AG04449 (cell line): ENCODE results near the gene ADRM1.

Source experiments
- CTCF ChIA-PET: fragments of 350-600 bp; formaldehyde crosslinking; extraction: SDS; loops from one replicate; lab custom pipeline; 2021; ENCODE audit warnings: antibody characterized with exemption; lab: Yijun Ruan, JAX
- POLR2A ChIA-PET: fragments of 400-600, 350-600 bp; formaldehyde crosslinking; extraction: SDS; loops from one replicate; lab custom pipeline; 2020; ENCODE audit warnings: antibody characterized with exemption, inconsistent platforms; lab: Yijun Ruan, JAX
- DNase-seq: peaks from one replicate; pipeline ENCODE4 v3.0.0-alpha.2; 2010; ENCODE audit warnings: low read depth, low spot score
- H3K4me3 ChIP-seq: 2 replicates; pipeline ENCODE4 v1.5.1; 2011; ENCODE audit warnings: low read depth, mild to moderate bottlenecking, control low read depth, low read length
- CTCF ChIP-seq: IDR thresholded peaks from one replicate; pipeline ENCODE4 v1.5.1; 2011; ENCODE audit warnings: mild to moderate bottlenecking, moderate library complexity, low read length, control low read depth, inconsistent platforms; ENCODE audit not compliant: insufficient read depth; ENCODE audit errors: missing control alignments

The ADRM1 gene

GRCh38 chr20:62350629-62351422, 48.0 kb downstream of the ADRM1 start:
- H3K4me3 ChIP-seq = no peak overlapping the region
- no peak for DNase-seq
- CTCF ChIA-PET = interaction anchor here (1.5 kb wide), 1 partner anchor 18 kb away, joined by 6 read pairs; no protein-coding TSS in a partner anchor
- POLR2A ChIA-PET = no interaction called here
- TF ChIP-seq CTCF = no peak

- H3K4me3 ChIP-seq = no peak overlapping the region
- TF ChIP-seq CTCF = no peak
- DNase-seq = no peak
- POLR2A ChIA-PET = no interaction called here
- CTCF ChIA-PET = no interaction called here
Observed at GRCh38 chr20:62351469-62352401, 48.9 kb downstream of the ADRM1 start.

- H3K4me3 ChIP-seq = no peak overlapping the region
- TF ChIP-seq CTCF = no peak
- ChIA-PET CTCF (no interaction called here), POLR2A (no interaction called here)
- DNase-seq = no peak
Observed at GRCh38 chr20:62352402-62353288, 49.8 kb downstream of the ADRM1 start.

DNA sequence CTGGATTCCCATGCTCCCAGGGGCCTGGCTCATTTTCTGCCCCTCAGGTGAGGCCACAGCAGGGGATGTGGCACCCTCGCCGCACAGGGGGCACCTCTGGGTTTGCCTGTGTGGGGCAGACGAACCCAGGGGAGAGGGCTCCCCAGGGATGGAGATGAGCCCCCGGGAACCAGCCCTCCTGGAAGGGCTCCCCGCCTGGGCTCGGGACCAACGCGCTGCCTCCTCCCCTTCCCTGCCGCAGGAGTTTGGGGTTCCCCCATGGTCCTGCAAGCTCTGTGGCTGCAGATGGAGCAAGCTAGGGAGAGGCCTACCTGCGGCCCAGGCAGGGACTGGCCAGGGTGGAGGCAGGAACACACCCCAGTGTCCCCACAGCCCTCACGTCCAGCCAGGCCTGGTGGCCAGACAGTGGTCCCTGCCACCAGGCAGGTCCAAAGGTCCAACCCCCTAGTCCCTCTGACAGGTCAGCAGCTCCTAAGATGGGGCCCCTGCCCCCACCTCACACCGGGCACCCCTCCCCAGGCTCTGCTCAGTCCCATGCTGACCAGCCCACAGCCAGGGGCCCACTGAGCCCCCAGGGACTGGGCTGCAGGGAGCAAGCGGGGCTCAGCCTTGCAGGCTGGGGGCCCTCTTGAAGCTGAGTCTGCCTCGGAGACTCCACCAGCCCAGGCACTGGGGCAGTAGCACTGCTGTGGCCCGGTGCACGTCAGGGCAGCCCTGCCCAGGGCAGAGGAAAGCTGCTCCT, 50.7 kb downstream of the ADRM1 start:
- CTCF ChIA-PET = no interaction called here
- no peak for DNase-seq
- no peak overlapping the region for H3K4me3 ChIP-seq
- POLR2A ChIA-PET = no interaction called here
- no peak for TF ChIP-seq CTCF

DNA sequence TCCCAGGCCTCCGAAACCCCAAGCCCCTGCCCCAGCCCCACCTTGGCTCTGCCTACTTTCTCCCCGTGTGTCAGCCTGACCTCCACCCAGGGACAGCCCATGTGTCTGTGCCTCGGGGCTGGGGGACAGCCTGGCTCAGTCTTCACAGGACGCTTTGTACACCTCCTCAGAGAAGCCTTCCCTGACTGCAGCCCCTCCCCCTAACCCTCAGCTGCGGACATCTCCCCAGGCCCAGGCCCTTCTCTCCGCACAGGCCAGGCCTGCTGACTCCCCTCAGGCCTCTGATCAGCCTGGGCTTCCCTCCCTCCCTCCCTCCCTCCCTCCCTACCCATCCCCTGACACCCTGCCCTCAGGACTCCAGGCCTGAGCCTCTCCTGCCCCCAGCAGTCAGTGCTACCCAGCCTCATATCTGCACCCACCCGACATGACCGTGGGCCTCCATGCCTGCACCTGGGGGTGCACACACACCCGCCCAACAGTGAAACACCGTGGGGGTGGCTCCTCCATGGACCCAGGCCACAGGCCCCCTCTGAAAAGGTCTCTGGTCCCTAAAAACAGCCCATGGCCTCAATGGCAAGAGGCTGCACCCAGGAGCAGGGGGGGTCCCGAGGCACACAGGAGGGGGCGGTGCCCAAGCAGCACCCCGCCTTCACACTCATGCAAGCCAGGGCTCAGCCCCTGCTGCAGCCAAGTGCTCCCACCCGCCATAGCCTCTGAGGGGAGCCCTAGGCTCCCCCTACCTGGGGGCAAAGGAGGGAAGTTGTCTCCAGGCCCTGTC, 51.4 kb downstream of the ADRM1 start:
- POLR2A ChIA-PET = no interaction called here
- CTCF ChIA-PET = no interaction called here
- H3K4me3 ChIP-seq = no peak overlapping the region
- TF ChIP-seq CTCF = no peak
- no peak for DNase-seq
